Endodermal cell (in vitro differentiated cells): ENCODE data around the gene SLC6A18. TPM values are rescaled to one million over a fixed set of nuclear protein-coding genes. Genes with fewer than 3 reads are reported as not detected.

Experiments
- DNase-seq: peaks from one replicate; pipeline ENCODE4 v3.0.0-alpha.2; 2017
- H3K27ac ChIP-seq: 2 replicates; pipeline ENCODE4 v1.5.1; 2013; ENCODE audit warnings: mild to moderate bottlenecking, low read depth, low read length, moderate library complexity
- H3K27me3 ChIP-seq: 2 replicates; pipeline ENCODE4 v1.6.1; 2013; ENCODE audit warnings: mild to moderate bottlenecking, low read length, moderate library complexity; ENCODE audit not compliant: insufficient read depth, control insufficient read depth, poor library complexity, severe bottlenecking
- H3K36me3 ChIP-seq: 2 replicates; pipeline ENCODE4 v1.7.0; 2013; ENCODE audit warnings: mild to moderate bottlenecking, low read length, moderate library complexity; ENCODE audit not compliant: control insufficient read depth, insufficient read depth
- H3K4me1 ChIP-seq: one replicate; pipeline ENCODE4 v1.7.0; 2013; ENCODE audit warnings: low read length; ENCODE audit not compliant: control insufficient read depth, insufficient read depth
- H3K4me3 ChIP-seq: 2 replicates; pipeline ENCODE4 v1.5.1; 2013; ENCODE audit warnings: mild to moderate bottlenecking, low read length, moderate library complexity
- H3K9ac ChIP-seq: 2 replicates; pipeline ENCODE4 v1.6.1; 2013; ENCODE audit warnings: mild to moderate bottlenecking, low read length, moderate library complexity; ENCODE audit not compliant: poor library complexity, severe bottlenecking; ENCODE audit errors: extremely low read depth
- H3K9me3 ChIP-seq: 2 replicates; pipeline ENCODE4 v1.6.1; 2013; ENCODE audit warnings: mild to moderate bottlenecking, low read length, moderate library complexity; ENCODE audit not compliant: control insufficient read depth
- H3K27ac Mint-ChIP-seq: 2 replicates; pipeline ENCODE4 v1.8.0; 2020; ENCODE audit warnings: mixed read lengths
- H3K27me3 Mint-ChIP-seq: 2 replicates; pipeline ENCODE4 v1.8.0; 2021; ENCODE audit warnings: mild to moderate bottlenecking, mixed read lengths; ENCODE audit not compliant: insufficient read depth
- H3K36me3 Mint-ChIP-seq: 2 replicates; pipeline ENCODE4 v1.8.0; 2020; ENCODE audit warnings: low read depth, mixed read lengths
- H3K4me1 Mint-ChIP-seq: 2 replicates; pipeline ENCODE4 v1.8.0; 2020; ENCODE audit warnings: mixed read lengths
- H3K4me3 Mint-ChIP-seq: 2 replicates; pipeline ENCODE4 v1.8.0; 2020; ENCODE audit warnings: mild to moderate bottlenecking, moderate library complexity, mixed read lengths
- H3K9me3 Mint-ChIP-seq: 2 replicates; pipeline ENCODE4 v1.8.0; 2020; ENCODE audit warnings: mild to moderate bottlenecking, mixed read lengths
- CTCF ChIP-seq: fragments of 200-600 bp; sonication (generic); conservative IDR thresholded peaks from 2 replicates; pipeline ENCODE4 v1.5.0; 2021; ENCODE audit warnings: antibody characterized with exemption, mild to moderate bottlenecking
- WGBS, 2 experiments: methylation state at CpG; one replicate each; pipeline versions ENCODE4 v1.1.5 to v1.1.7; 2013; ENCODE audit warnings: missing lambda C conversion rate in 2 of 2, mixed read lengths in 1 of 2; ENCODE audit not compliant: insufficient coverage in 1 of 2, insufficient read length in 1 of 2; 5-methylcytosine and 5-hydroxymethylcytosine counted together
- total RNA-seq, 2 donors: library from RNA; stranded (reverse); fragmentation: NEBNext Ultra II Directional in 1 of 2; extraction: Animal tissue kit (Norgen Biotek cat#: 25700) in 1 of 2; gene quantifications; 2 replicates in 1 of 2; 3 replicates in 1 of 2; pipeline ENCODE4 v1.2.1, GENCODE V29; 2021

SLC6A18 gene
- total RNA-seq, 2 donors from 2014 or later: not detected

GRCh38 chr5:1179383-1179715 is 45.8 kb upstream of the SLC6A18 start:
- no peak for TF ChIP-seq CTCF
- WGBS, 2 experiments: 93% methylated on average over 9 of the region's 9 CpGs; no CpG with 5 or more reads in 1 of the 2 experiments
- Mint-ChIP-seq H3K9me3 (no peaks in the 10 kb centered on the region), H3K27me3 (no peaks in the 10 kb centered on the region), H3K36me3 (no peaks in the 10 kb centered on the region), H3K4me1 (peaks cover 3% of the 10 kb centered on the region), H3K4me3 (no peak overlapping the region), H3K27ac (no peak overlapping the region)
- Histone ChIP-seq H3K27me3 (no peaks in the 10 kb centered on the region), H3K4me3 (no peak overlapping the region), H3K9me3 (no peaks in the 10 kb centered on the region), H3K9ac (no peak overlapping the region), H3K36me3 (no peaks in the 10 kb centered on the region), H3K4me1 (peaks cover 2% of the 10 kb centered on the region), H3K27ac (no peak overlapping the region)
- DNase-seq: no peak

DNA sequence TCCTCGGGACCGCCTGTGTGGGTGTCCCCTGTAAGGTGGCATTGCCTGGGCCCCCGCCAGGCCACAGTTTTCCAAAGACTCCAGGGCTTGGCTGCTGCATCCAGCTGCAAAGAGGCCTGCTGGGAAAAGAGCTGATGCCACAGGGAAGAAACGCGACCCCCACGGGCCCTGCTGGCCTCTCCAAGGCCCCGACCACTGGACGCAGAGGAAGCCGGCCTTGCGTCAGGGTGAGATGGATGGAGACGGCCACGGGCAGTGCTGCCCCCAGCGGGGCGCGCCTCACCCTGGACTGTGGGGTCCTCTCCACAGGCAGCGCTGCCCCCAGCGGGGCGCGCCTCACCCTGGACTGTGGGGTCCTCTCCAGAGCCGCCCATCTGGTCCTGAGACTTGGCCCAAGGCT is 45.1 kb upstream of the SLC6A18 start:
- H3K27me3 Mint-ChIP-seq: no peaks in the 10 kb centered on the region
- Histone ChIP-seq H3K9me3 (no peaks in the 10 kb centered on the region), H3K9ac (no peak overlapping the region), H3K27ac (no peak overlapping the region), H3K36me3 (no peaks in the 10 kb centered on the region), H3K4me3 (no peak overlapping the region), H3K27me3 (no peaks in the 10 kb centered on the region), H3K4me1 (peaks cover 2% of the 10 kb centered on the region)
- WGBS, 2 experiments: 93% methylated on average over 3 to 20 of the region's 20 CpGs
- H3K4me3 Mint-ChIP-seq: no peak overlapping the region
- H3K36me3 Mint-ChIP-seq: no peaks in the 10 kb centered on the region
- no peak for DNase-seq
- no peak overlapping the region for H3K27ac Mint-ChIP-seq
- peaks cover 3% of the 10 kb centered on the region for H3K4me1 Mint-ChIP-seq
- H3K9me3 Mint-ChIP-seq: no peaks in the 10 kb centered on the region
- no peak for TF ChIP-seq CTCF

DNA sequence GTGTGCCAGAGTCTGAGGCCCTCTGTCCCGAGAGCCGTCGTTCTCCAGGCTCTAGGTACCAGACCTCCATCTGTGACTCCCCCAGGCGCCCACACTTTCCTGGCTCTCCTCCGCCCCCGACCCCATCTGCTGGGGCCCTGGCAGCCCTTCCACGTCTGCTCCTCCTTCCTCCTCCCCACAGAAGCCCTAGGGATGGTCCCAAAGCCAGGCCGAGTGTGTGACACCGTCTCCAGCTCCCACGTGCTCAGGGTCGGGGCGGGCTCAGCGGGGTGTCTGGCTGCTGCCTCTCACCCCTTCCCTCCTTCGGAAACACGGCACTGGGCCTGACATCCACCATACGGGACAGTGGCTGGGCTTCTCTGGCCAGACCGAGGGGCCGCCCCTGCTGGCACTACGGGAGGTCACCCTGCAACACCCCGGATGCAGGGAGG is 44.3 kb upstream of the SLC6A18 start:
- Histone ChIP-seq H3K4me3 (no peak overlapping the region), H3K27ac (no peak overlapping the region), H3K27me3 (no peaks in the 10 kb centered on the region), H3K36me3 (no peaks in the 10 kb centered on the region), H3K4me1 (peaks cover 7% of the 10 kb centered on the region), H3K9ac (no peak overlapping the region), H3K9me3 (no peaks in the 10 kb centered on the region)
- Mint-ChIP-seq H3K4me1 (peaks cover 8% of the 10 kb centered on the region), H3K9me3 (no peaks in the 10 kb centered on the region), H3K27ac (no peak overlapping the region), H3K36me3 (no peaks in the 10 kb centered on the region), H3K27me3 (no peaks in the 10 kb centered on the region), H3K4me3 (no peak overlapping the region)
- 88 to 93% methylated on average over 18 to 20 of the region's 20 CpGs for WGBS, 2 experiments
- no peak for DNase-seq
- TF ChIP-seq CTCF: no peak
